A549 (cell line): ENCODE measurements around the gene SOS2. TPM values are rescaled to one million over a fixed set of nuclear protein-coding genes. Genes with fewer than 3 reads are reported as not detected.
"Not testable (repeated sequence)": the region's sequence is repeated elsewhere in the genome, so short reads cannot be mapped to it uniquely, and the experiment has no call there.

Source experiments
- ATAC-seq, 2 experiments: fragments of 200-7000 bp in 1 of 2; fragments of >200 bp in 1 of 2; cut with Nextera tagmentation in 1 of 2; cut with Tn5 transposase in 1 of 2; 3 replicates each; pipeline versions ENCODE4 v1.8.0 to v1.9.1; 2018 to 2020; ENCODE audit warnings: mild to moderate bottlenecking in 1 of 2, moderate library complexity in 1 of 2
- CTCF ChIA-PET: fragments of 300-600 bp; sonication (Branson Sonifier 250); formaldehyde crosslinking; extraction: SDS; loops from one replicate; lab custom pipeline; 2021; ENCODE audit warnings: antibody characterized with exemption, inconsistent platforms; lab: Yijun Ruan, JAX
- POLR2A ChIA-PET: fragments of 350-600 bp; formaldehyde crosslinking; extraction: SDS; loops from one replicate; lab custom pipeline; 2021; ENCODE audit warnings: antibody characterized with exemption, inconsistent platforms; lab: Yijun Ruan, JAX
- DNase-seq, 2 experiments: peaks; one replicate each; pipeline versions ENCODE4 v3.0.0 to v3.0.0-alpha.2; 2011 to 2016; ENCODE audit warnings: low read depth in 1 of 2, low spot score in 1 of 2
- FAIRE-seq: peaks from 2 replicates; lab custom pipeline; 2011; peaks lifted over from hg19 to GRCh38; lab: Jason Lieb, UNC
- H3K27ac ChIP-seq, 2 experiments: fragments of >200 bp; sonication (Bioruptor Twin); formaldehyde crosslinking; 3 replicates each; pipeline ENCODE4 v1.5.1; 2016 to 2017
- H3K4me1 ChIP-seq: fragments of >200 bp; sonication (Bioruptor Twin); formaldehyde crosslinking; 3 replicates; pipeline ENCODE4 v1.6.1; 2016
- H3K4me2 ChIP-seq: fragments of >200 bp; sonication (Bioruptor Twin); formaldehyde crosslinking; 3 replicates; pipeline ENCODE4 v1.6.1; 2016
- H3K4me3 ChIP-seq: fragments of >200 bp; sonication (Bioruptor Twin); formaldehyde crosslinking; 3 replicates; pipeline ENCODE4 v1.5.1; 2016
- H3K9me3 ChIP-seq: fragments of >200 bp; sonication (Bioruptor Twin); formaldehyde crosslinking; 3 replicates; pipeline ENCODE4 v1.6.1; 2016
- BCL3 ChIP-seq: fragments of >200 bp; sonication (Bioruptor Twin); formaldehyde crosslinking; IDR thresholded peaks from 3 replicates; pipeline ENCODE4 v1.6.1; 2016
- BHLHE40 ChIP-seq: IDR thresholded peaks from 2 replicates; pipeline ENCODE4 v1.6.1; 2012; ENCODE audit warnings: low read depth, low read length, inconsistent platforms
- CBX2 ChIP-seq: fragments of 200-600 bp; sonication (generic); IDR thresholded peaks from 2 replicates; pipeline ENCODE4 v1.6.1; 2016; ENCODE audit warnings: low read depth, mild to moderate bottlenecking, borderline replicate concordance
- CHD2 ChIP-seq: fragments of 150-350 bp; IDR thresholded peaks from 2 replicates; pipeline ENCODE4 v1.6.1; 2014; ENCODE audit warnings: low read length; ENCODE audit not compliant: partially characterized antibody
- EHF ChIP-seq: fragments of 250-450 bp; sonication (Bioruptor Pico); IDR thresholded peaks from 2 replicates; pipeline ENCODE4 v1.5.0; 2020; ENCODE audit warnings: mild to moderate bottlenecking
- EHMT2 ChIP-seq: fragments of 200-600 bp; sonication (generic); IDR thresholded peaks from 2 replicates; pipeline ENCODE4 v1.6.1; 2016; ENCODE audit warnings: antibody characterized with exemption, low read depth, mild to moderate bottlenecking, moderate library complexity
- EP300 ChIP-seq, 2 experiments: fragments of >200 bp; sonication (Bioruptor Twin); formaldehyde crosslinking; IDR thresholded peaks; 2 replicates in 1 of 2; 3 replicates in 1 of 2; pipeline ENCODE4 v1.6.1; 2016 to 2017
- ESRRA ChIP-seq: fragments of 150-350 bp; IDR thresholded peaks from 2 replicates; pipeline ENCODE4 v1.6.1; 2014; ENCODE audit warnings: mild to moderate bottlenecking, low read length, borderline replicate concordance
- FOSL2 ChIP-seq, 2 experiments: fragments of 450-650 bp in 1 of 2; fragments of >200 bp in 1 of 2; sonication (Bioruptor Twin) in 1 of 2; formaldehyde crosslinking; IDR thresholded peaks; 2 replicates each; pipeline versions ENCODE4 v1.5.0 to v1.6.1; 2016 to 2020; ENCODE audit warnings: mild to moderate bottlenecking in 1 of 2, moderate library complexity in 1 of 2
- FOXS1 ChIP-seq: fragments of 250-450 bp; sonication (Bioruptor Pico); IDR thresholded peaks from 2 replicates; pipeline ENCODE4 v1.5.0; 2020; ENCODE audit warnings: mild to moderate bottlenecking, moderate library complexity
- GATA3 ChIP-seq: IDR thresholded peaks from 2 replicates; pipeline ENCODE4 v1.6.1; 2012; ENCODE audit warnings: borderline replicate concordance
- HDAC2 ChIP-seq: fragments of 200-600 bp; sonication (generic); IDR thresholded peaks from 2 replicates; pipeline ENCODE4 v1.6.1; 2016
- HEYL ChIP-seq: fragments of 250-450 bp; sonication (Bioruptor Pico); IDR thresholded peaks from 2 replicates; pipeline ENCODE4 v1.8.0; 2021; ENCODE audit warnings: mild to moderate bottlenecking, moderate library complexity
- HOXA7 ChIP-seq: fragments of 250-450 bp; sonication (Bioruptor Pico); IDR thresholded peaks from 2 replicates; pipeline ENCODE4 v1.5.0; 2020; ENCODE audit warnings: mild to moderate bottlenecking, moderate library complexity
- HOXB13 ChIP-seq: fragments of 250-450 bp; sonication (Bioruptor Pico); IDR thresholded peaks from 2 replicates; pipeline ENCODE4 v1.5.0; 2020; ENCODE audit warnings: low read depth, mild to moderate bottlenecking, moderate library complexity
- JUNB ChIP-seq: fragments of >200 bp; sonication (Bioruptor Twin); formaldehyde crosslinking; IDR thresholded peaks from 2 replicates; pipeline ENCODE4 v1.6.1; 2016
- MAFK ChIP-seq: fragments of 450-650 bp; IDR thresholded peaks from 2 replicates; pipeline ENCODE4 v1.6.1; 2014; ENCODE audit not compliant: partially characterized antibody
- MAX ChIP-seq: IDR thresholded peaks from 2 replicates; pipeline ENCODE4 v1.6.1; 2012
- MYC ChIP-seq: IDR thresholded peaks from 2 replicates; pipeline ENCODE4 v1.6.1; 2012; ENCODE audit warnings: mild to moderate bottlenecking, inconsistent platforms, low read length, improper control_type of control experiment, borderline replicate concordance
- PHF8 ChIP-seq: fragments of 200-600 bp; sonication (generic); IDR thresholded peaks from 2 replicates; pipeline ENCODE4 v1.6.1; 2016; ENCODE audit warnings: low read depth, mild to moderate bottlenecking, antibody characterized with exemption, moderate library complexity, borderline replicate concordance
- RARB ChIP-seq: fragments of 250-450 bp; sonication (Bioruptor Pico); IDR thresholded peaks from 2 replicates; pipeline ENCODE4 v1.8.0; 2021; ENCODE audit warnings: mild to moderate bottlenecking, moderate library complexity
- REST ChIP-seq: fragments of 200-600 bp; sonication (generic); IDR thresholded peaks from 2 replicates; pipeline ENCODE4 v1.6.1; 2016; ENCODE audit warnings: antibody characterized with exemption, mild to moderate bottlenecking, moderate library complexity
- RNF2 ChIP-seq: fragments of 200-600 bp; sonication (generic); IDR thresholded peaks from 2 replicates; pipeline ENCODE4 v1.6.1; 2016; ENCODE audit warnings: low read depth, mild to moderate bottlenecking, antibody characterized with exemption, moderate library complexity, borderline replicate concordance
- SMC3 ChIP-seq: fragments of >200 bp; sonication (Bioruptor Twin); formaldehyde crosslinking; IDR thresholded peaks from 3 replicates; pipeline ENCODE4 v1.6.1; 2018; ENCODE audit warnings: inconsistent platforms
- TP53 ChIP-seq: fragments of 250-450 bp; sonication (Bioruptor Pico); IDR thresholded peaks from 2 replicates; pipeline ENCODE4 v1.5.0; 2021; ENCODE audit warnings: mild to moderate bottlenecking, moderate library complexity
- ZSCAN20 ChIP-seq: fragments of 250-450 bp; sonication (Bioruptor Pico); IDR thresholded peaks from 2 replicates; pipeline ENCODE4 v1.8.0; 2022; ENCODE audit warnings: mild to moderate bottlenecking, moderate library complexity
- WGBS: methylation state at CpG from one replicate; pipeline ENCODE4 v1.1.6; 2017; ENCODE audit errors: missing lambda C conversion rate; 5-methylcytosine and 5-hydroxymethylcytosine counted together
- polyA plus RNA-seq, 4 experiments: library from polyadenylated mRNA; depleted of rRNA in 3 of 4; stranded (reverse); fragments of >200 nt; fragmentation: RNase III in 1 of 4; extraction: RNeasy Plus Mini Kit Qiagen cat#74134 plus additional on column Dnase treatment in 1 of 4; gene quantifications; 2 replicates in 3 of 4; 3 replicates in 1 of 4; pipeline ENCODE4 v1.2.3, GENCODE V29; 2011 to 2017

Gene SOS2
- polyA plus RNA-seq, 2 of the 4 experiments (the other 2 are of a cell fraction), result 9.6 to 23.0 TPM

- CTCF ChIA-PET, result interaction anchor here (0.6 to 1.2 kb wide), 3 partner anchors 15 to 305 kb away, joined by 3 to 5 read pairs (median 3); no protein-coding TSS in a partner anchor
- FAIRE-seq, result no peak
These were observed 148.5 kb downstream of the SOS2 start for GRCh38 chr14:50082784-50083466.

GRCh38 chr14:50082308-50082742, 149.1 kb downstream of the SOS2 start:
- 90% methylated on average over 8 of the region's 8 CpGs for WGBS
- POLR2A ChIA-PET, result no interaction called here
- FAIRE-seq, result no peak

More at GRCh38 chr14:50082784-50083466, 148.5 kb downstream of the SOS2 start:
- Histone ChIP-seq H3K27ac (no peak overlapping the region; a peak in 1 of 6 replicates), H3K4me2 (no peak overlapping the region), H3K4me1 (0 out of 3 replicates have a peak, but pooled peaks cover 7% of the 10 kb centered on the region), H3K4me3 (no peak overlapping the region), H3K9me3 (no peaks in the 10 kb centered on the region)
- no peak for DNase-seq
- no peak for TF ChIP-seq MAFK
- TF ChIP-seq HOXA7 (CRISPR knock-in tag), result no peak
- no peak for TF ChIP-seq ESRRA
- TF ChIP-seq EHMT2, result no peak
- no peak for TF ChIP-seq CBX2
- no peak for TF ChIP-seq MYC
- no peak for TF ChIP-seq FOSL2 (IDR thresholded peaks at IDR 0.05)
- TF ChIP-seq FOSL2 (CRISPR knock-in tag; IDR thresholded peaks at IDR 0.05), result no peak
- no peak for TF ChIP-seq ZSCAN20 (CRISPR knock-in tag)
- TF ChIP-seq BHLHE40, result no peak
- TF ChIP-seq SMC3, result no peak
- no peak for TF ChIP-seq REST
- no peak for TF ChIP-seq FOXS1 (CRISPR knock-in tag)
- no peak for TF ChIP-seq PHF8
- TF ChIP-seq RNF2, result no peak
- TF ChIP-seq JUNB, result no peak
- no peak for TF ChIP-seq CHD2
- TF ChIP-seq, all 56 proteins: peak for 0
- no peak for ATAC-seq
- WGBS, result 86% methylated on average over 10 of the region's 10 CpGs
- POLR2A ChIA-PET, result no interaction called here

GRCh38 chr14:50079103-50079502, 152.3 kb downstream of the SOS2 start:
- ATAC-seq, CTCF ChIA-PET, H3K9me3 ChIP-seq, H3K4me3 ChIP-seq, FAIRE-seq, DNase-seq, POLR2A ChIA-PET, H3K27ac ChIP-seq, H3K4me2 ChIP-seq, H3K4me1 ChIP-seq: not testable (repeated sequence)
- WGBS, result 92% methylated on average over 1 of the region's 1 CpG

More at GRCh38 chr14:50082308-50082742, 149.1 kb downstream of the SOS2 start:
- CTCF ChIA-PET, result interaction anchor here (0.6 to 1.2 kb wide), 4 partner anchors 15 to 217 kb away, joined by 3 to 4 read pairs (median 3); no protein-coding TSS in a partner anchor
- Histone ChIP-seq H3K27ac (no peak overlapping the region; a peak in 1 of 6 replicates), H3K4me2 (no peak overlapping the region), H3K4me1 (0 out of 3 replicates have a peak, but pooled peaks cover 7% of the 10 kb centered on the region), H3K9me3 (no peaks in the 10 kb centered on the region), H3K4me3 (no peak overlapping the region)
- DNase-seq (no peak), ATAC-seq (no peak)
- no peak for TF ChIP-seq HEYL (CRISPR knock-in tag)
- no peak for TF ChIP-seq SMC3
- no peak for TF ChIP-seq ESRRA
- TF ChIP-seq BCL3, result no peak
- no peak for TF ChIP-seq EHF
- TF ChIP-seq HOXB13, result no peak
- no peak for TF ChIP-seq CHD2
- no peak for TF ChIP-seq TP53
- no peak for TF ChIP-seq PHF8
- TF ChIP-seq HOXA7 (CRISPR knock-in tag), result no peak
- no peak for TF ChIP-seq RARB (CRISPR knock-in tag)
- no peak for TF ChIP-seq FOSL2 (IDR thresholded peaks at IDR 0.05)
- TF ChIP-seq FOSL2 (CRISPR knock-in tag; IDR thresholded peaks at IDR 0.05), result no peak
- no peak for TF ChIP-seq EP300 (IDR thresholded peaks at IDR 0.05)
- no peak for TF ChIP-seq GATA3
- no peak for TF ChIP-seq HDAC2
- no peak for TF ChIP-seq MAX

- CTCF ChIA-PET, POLR2A ChIA-PET, H3K27ac ChIP-seq, H3K9me3 ChIP-seq, H3K4me2 ChIP-seq, ATAC-seq, DNase-seq, FAIRE-seq, H3K4me3 ChIP-seq, H3K4me1 ChIP-seq: not testable (repeated sequence)
- 96% methylated on average over 14 of the region's 32 CpGs for WGBS
These were observed 157.7 kb downstream of the SOS2 start for GRCh38 chr14:50073663-50074062.
